DOHH2 (cell line): ENCODE data around the gene BRSK2.

ENCODE experiments used
- H3F3A ChIP-seq: fragments of 200-600 bp; sonication (generic), shearing (Covaris generic); 2 replicates; pipeline ENCODE4 v1.6.0; 2016; ENCODE audit warnings: antibody characterized with exemption, mild to moderate bottlenecking; ENCODE audit not compliant: control insufficient read depth, insufficient read depth
- H3K27ac ChIP-seq: fragments of 200-600 bp; sonication (generic); 2 replicates; pipeline ENCODE4 v1.5.1; 2014; ENCODE audit warnings: low read depth, mild to moderate bottlenecking, low read length, moderate library complexity
- H3K27me3 ChIP-seq: fragments of 200-600 bp; sonication (generic); 2 replicates; pipeline ENCODE4 v1.6.1; 2014; ENCODE audit warnings: mild to moderate bottlenecking, low read length, mixed read lengths; ENCODE audit not compliant: control insufficient read depth
- H3K36me3 ChIP-seq: fragments of 200-600 bp; sonication (generic); 2 replicates; pipeline ENCODE4 v1.6.1; 2014; ENCODE audit warnings: mild to moderate bottlenecking, low read length, moderate library complexity, mixed read lengths; ENCODE audit not compliant: control insufficient read depth
- H3K4me1 ChIP-seq: fragments of 200-600 bp; sonication (generic); 2 replicates; pipeline ENCODE4 v1.6.1; 2014; ENCODE audit warnings: mild to moderate bottlenecking, low read length, mixed read lengths; ENCODE audit not compliant: control insufficient read depth
- H3K4me2 ChIP-seq: fragments of 200-600 bp; sonication (generic); 2 replicates; pipeline ENCODE4 v1.6.0; 2014; ENCODE audit warnings: mild to moderate bottlenecking, low read length, moderate library complexity
- H3K4me3 ChIP-seq: fragments of 200-600 bp; sonication (generic); 2 replicates; pipeline ENCODE4 v1.5.1; 2014; ENCODE audit warnings: mild to moderate bottlenecking, low read length, mixed read lengths
- H3K79me2 ChIP-seq: fragments of 200-600 bp; sonication (generic); 2 replicates; pipeline ENCODE4 v1.6.1; 2014; ENCODE audit warnings: mild to moderate bottlenecking, low read length, mixed read lengths; ENCODE audit not compliant: control insufficient read depth
- H3K9me2 ChIP-seq: fragments of 200-600 bp; sonication (generic); replicated peaks from 2 replicates; pipeline ENCODE4 v1.6.1; 2014; ENCODE audit warnings: mild to moderate bottlenecking, low read length, mixed read lengths; ENCODE audit not compliant: control insufficient read depth
- H3K9me3 ChIP-seq: fragments of 200-600 bp; sonication (generic); 2 replicates; pipeline ENCODE4 v1.6.1; 2014; ENCODE audit warnings: antibody characterized with exemption, low read length, mixed read lengths; ENCODE audit not compliant: control insufficient read depth, insufficient read depth
- H4K20me1 ChIP-seq: fragments of 200-600 bp; sonication (generic); 2 replicates; pipeline ENCODE4 v1.6.0; 2014; ENCODE audit warnings: low read depth, mild to moderate bottlenecking, antibody characterized with exemption, low read length, moderate library complexity; ENCODE audit not compliant: control insufficient read depth, insufficient read depth
- EZH2phosphoT487 ChIP-seq: fragments of 200-600 bp; sonication (generic); IDR thresholded peaks from 2 replicates; pipeline ENCODE4 v1.6.1; 2017; ENCODE audit warnings: borderline replicate concordance, mild to moderate bottlenecking, antibody characterized with exemption, low read length, moderate library complexity, mixed read lengths
- TF ChIP-seq, protein P1 (sequence below): fragments of 200-600 bp; sonication (generic); IDR thresholded peaks from one replicate; pipeline ENCODE4 v1.5.1; 2014; ENCODE audit warnings: antibody characterized with exemption, mild to moderate bottlenecking, low read depth, low read length; ENCODE audit not compliant: poor library complexity, severe bottlenecking

The BRSK2 gene

DNA sequence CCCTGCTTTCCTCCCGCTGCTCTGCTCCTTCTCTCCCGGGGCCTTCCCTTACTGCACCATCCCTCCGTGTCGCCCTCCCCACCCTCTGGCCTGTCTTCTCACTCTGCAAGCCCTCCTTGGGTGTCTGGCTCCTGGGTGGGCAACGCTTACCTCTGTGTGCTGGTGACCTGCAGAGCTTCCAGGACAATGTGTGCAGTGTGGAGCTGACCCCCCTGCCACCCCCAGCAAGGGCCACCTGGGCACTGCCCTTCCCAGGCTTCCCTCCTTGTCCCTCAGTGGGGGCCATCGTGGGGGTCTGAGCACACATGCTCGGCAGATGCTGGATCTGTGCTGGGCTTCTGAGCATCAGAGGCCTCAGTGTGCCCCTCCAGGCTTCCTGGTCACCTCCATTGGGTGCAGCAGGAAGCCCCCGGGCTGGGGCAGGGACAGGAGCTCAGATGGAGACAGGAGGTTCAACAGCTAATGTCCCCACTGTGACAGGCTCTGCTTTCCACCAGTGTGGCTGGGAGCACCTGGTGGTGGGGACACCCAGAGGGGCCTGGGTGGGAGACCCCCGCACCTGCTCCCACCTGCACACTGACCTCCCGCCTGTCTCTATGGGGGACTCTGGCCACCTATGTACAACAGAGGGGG is 7.8 kb upstream of the BRSK2 start:
- H4K20me1 ChIP-seq: no peaks in the 10 kb centered on the region
- H3K9me3 ChIP-seq: no peaks in the 10 kb centered on the region
- H3K4me3 ChIP-seq: no peak overlapping the region
- H3K4me2 ChIP-seq: no peak overlapping the region
- H3K9me2 ChIP-seq: no peaks in the 10 kb centered on the region
- no peaks in the 10 kb centered on the region for H3K79me2 ChIP-seq
- 0 out of 2 replicates have a peak, but pooled peaks cover 5% of the 10 kb centered on the region for H3K4me1 ChIP-seq
- TF ChIP-seq, protein P1, sequence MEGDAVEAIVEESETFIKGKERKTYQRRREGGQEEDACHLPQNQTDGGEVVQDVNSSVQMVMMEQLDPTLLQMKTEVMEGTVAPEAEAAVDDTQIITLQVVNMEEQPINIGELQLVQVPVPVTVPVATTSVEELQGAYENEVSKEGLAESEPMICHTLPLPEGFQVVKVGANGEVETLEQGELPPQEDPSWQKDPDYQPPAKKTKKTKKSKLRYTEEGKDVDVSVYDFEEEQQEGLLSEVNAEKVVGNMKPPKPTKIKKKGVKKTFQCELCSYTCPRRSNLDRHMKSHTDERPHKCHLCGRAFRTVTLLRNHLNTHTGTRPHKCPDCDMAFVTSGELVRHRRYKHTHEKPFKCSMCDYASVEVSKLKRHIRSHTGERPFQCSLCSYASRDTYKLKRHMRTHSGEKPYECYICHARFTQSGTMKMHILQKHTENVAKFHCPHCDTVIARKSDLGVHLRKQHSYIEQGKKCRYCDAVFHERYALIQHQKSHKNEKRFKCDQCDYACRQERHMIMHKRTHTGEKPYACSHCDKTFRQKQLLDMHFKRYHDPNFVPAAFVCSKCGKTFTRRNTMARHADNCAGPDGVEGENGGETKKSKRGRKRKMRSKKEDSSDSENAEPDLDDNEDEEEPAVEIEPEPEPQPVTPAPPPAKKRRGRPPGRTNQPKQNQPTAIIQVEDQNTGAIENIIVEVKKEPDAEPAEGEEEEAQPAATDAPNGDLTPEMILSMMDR: no peak
- no peak for TF ChIP-seq EZH2phosphoT487
- no peaks in the 10 kb centered on the region for H3F3A ChIP-seq
- no peaks in the 10 kb centered on the region; the same call in 1 of the 2 replicates for H3K27me3 ChIP-seq
- no peaks in the 10 kb centered on the region for H3K36me3 ChIP-seq
- no peak overlapping the region for H3K27ac ChIP-seq

DNA sequence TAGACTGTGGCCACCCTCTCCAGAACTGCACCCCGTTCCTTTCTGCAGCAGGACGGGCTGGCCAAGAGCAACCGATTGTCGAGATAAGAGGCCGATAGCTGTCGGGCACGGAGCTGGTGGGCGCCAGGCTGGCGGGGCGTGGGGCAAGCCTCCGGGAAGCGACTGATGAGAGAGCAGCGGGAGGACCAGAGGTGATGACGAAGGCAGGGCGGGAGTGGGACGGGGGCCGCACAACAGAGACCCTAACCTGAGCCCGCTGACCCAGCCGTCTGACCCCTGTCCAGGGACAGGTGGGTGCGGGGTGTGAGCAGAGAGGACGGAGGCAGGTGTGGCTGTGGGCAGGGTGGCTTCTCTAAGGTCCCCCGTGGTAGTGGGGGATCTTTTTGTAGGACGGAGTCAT is 7.3 kb upstream of the BRSK2 start:
- no peaks in the 10 kb centered on the region for H3K9me3 ChIP-seq
- no peak overlapping the region for H3K4me3 ChIP-seq

DNA sequence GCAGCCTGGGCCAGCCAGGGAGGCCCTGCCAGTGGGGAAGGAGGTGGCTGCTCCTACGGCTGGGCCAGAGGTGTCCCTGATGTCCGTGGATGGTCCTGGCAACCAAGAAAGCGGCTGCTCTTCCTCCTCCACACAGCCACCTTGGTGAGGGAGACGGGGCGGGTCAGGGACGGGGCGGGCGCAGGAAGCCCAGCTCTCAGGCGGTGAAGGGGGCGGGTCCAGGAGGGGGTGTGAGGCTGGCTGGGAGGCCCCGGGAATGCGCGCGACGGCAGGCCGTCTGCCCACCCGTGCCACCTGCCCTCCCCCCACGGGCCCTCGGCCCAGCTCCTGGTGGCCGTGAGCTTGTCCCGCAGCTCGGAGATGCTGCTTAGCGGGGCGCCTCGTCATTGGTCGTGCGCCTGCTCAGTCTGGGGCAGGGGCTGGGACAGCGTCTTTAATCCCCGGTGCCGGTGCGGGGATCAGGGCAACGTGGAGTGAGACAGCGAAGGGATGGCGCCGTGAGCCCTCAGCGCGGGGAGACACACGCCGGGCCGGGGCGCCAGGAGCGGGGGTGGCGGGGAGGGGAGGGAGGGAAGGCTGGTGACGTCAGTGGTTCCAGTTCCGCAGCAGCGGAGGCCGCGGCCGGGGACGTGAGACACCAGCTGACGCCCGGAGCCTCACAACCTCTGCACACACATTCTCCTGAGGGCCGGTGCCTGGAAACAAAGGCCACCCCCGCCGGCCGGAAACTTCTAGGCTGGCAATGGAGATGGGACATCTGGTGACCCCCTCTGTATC is 6.7 kb upstream of the BRSK2 start:
- no peaks in the 10 kb centered on the region; the same call in 1 of the 2 replicates for H3K27me3 ChIP-seq
- no peaks in the 10 kb centered on the region for H4K20me1 ChIP-seq
- no peak overlapping the region for H3K27ac ChIP-seq
- peak overlapping the region; percentile 70 for H3K4me2 ChIP-seq
- H3K36me3 ChIP-seq: no peaks in the 10 kb centered on the region
- no peaks in the 10 kb centered on the region for H3K9me2 ChIP-seq
- TF ChIP-seq, protein P1: no peak
- H3F3A ChIP-seq: no peaks in the 10 kb centered on the region
- H3K4me1 ChIP-seq: 0 out of 2 replicates have a peak, but pooled peaks cover 5% of the 10 kb centered on the region
- H3K9me3 ChIP-seq: no peaks in the 10 kb centered on the region
- no peaks in the 10 kb centered on the region for H3K79me2 ChIP-seq
- H3K4me3 ChIP-seq: peak overlapping the region; percentile 65

More for the DNA sequence above, 7.3 kb upstream of the BRSK2 start:
- H3K4me2 ChIP-seq: peak overlapping the region; percentile 70; the same call in 1 of the 2 replicates
- no peaks in the 10 kb centered on the region; the same call in 1 of the 2 replicates for H3K27me3 ChIP-seq
- H3K27ac ChIP-seq: no peak overlapping the region
- no peaks in the 10 kb centered on the region for H3K9me2 ChIP-seq
- H3K79me2 ChIP-seq: no peaks in the 10 kb centered on the region
- H3K36me3 ChIP-seq: no peaks in the 10 kb centered on the region
- H3F3A ChIP-seq: no peaks in the 10 kb centered on the region
- TF ChIP-seq, protein P1: no peak
- TF ChIP-seq EZH2phosphoT487: no peak
- no peaks in the 10 kb centered on the region for H4K20me1 ChIP-seq
- 0 out of 2 replicates have a peak, but pooled peaks cover 5% of the 10 kb centered on the region for H3K4me1 ChIP-seq
